ENCODE data around the gene ZNF525. TPM values are rescaled to one million over a fixed set of nuclear protein-coding genes. Genes with fewer than 3 reads are reported as not detected.

Gene ZNF525
- polyA plus RNA-seq, 1 of the 3 experiments (the other 2 are of a cell fraction), result 2.5 TPM

GRCh38 chr19:53431399-53432087 lies 66.0 kb downstream of the ZNF525 start, which contains the start of gene ZNF761:
Gene ZNF761 (plus strand): TSS chr19:53431984. CDS start chr19:53447269, 15,285 bp downstream.
- Histone ChIP-seq H3K4me1 (ENCODE audit: control insufficient read depth in 1 of 2, insufficient read depth in 2 of 2, low read depth in 1 of 2, low read length in 1 of 2) (peaks cover 0 to 3% of the 10 kb centered on the region in 2 experiments; a peak in 1 of 4 replicates), H2AFZ (ENCODE audit: low read depth) (peak within 1 kb of the TSS; percentile 95), H3K4me3 (ENCODE audit: low read depth in 2 of 2, low read length in 1 of 2) (peak within 1 kb of the TSS; percentile 82 to 94), H3K27me3 (ENCODE audit: insufficient read depth) (no peaks in the 10 kb centered on the region), H3K9ac (peak within 1 kb of the TSS; percentile 85), H3K27ac (ENCODE audit: low read depth in 2 of 2, low read length in 1 of 2) (peak within 1 kb of the TSS; percentile 17 to 42; a peak in 2 of 4 replicates), H4K20me1 (ENCODE audit: insufficient read depth) (no peaks in the 10 kb centered on the region), H3F3A (replicated peaks; ENCODE audit: insufficient read depth) (no peaks in the 10 kb centered on the region), H3K9me2 (no peaks in the 10 kb centered on the region), H3K79me2 (ENCODE audit: insufficient read depth) (peaks cover 17% of the 10 kb centered on the region), H3K4me2 (peak within 1 kb of the TSS; percentile 91), H3K36me3 (replicated peaks in 1 of 2; ENCODE audit: control insufficient read depth in 1 of 2, insufficient read depth in 2 of 2, low read length in 1 of 2) (peaks cover 12 to 37% of the 10 kb centered on the region in 2 experiments), H3K9me3 (no peaks in the 10 kb centered on the region)
- ChIA-PET POLR2A (no interaction called here), CTCF (interaction anchor here (0.7 to 1.3 kb wide), 4 partner anchors 80 to 1609 kb away, joined by 3 to 6 read pairs (median 3); no protein-coding TSS in a partner anchor)
- WGBS (ENCODE audit: low lambda C conversion rate), result 18% methylated on average over 26 of the region's 46 CpGs
- TF ChIP-seq MXI1 (IDR thresholded peaks at IDR 0.05; ENCODE audit: low read depth, low read length), result peak; percentile 92
- no peak for TF ChIP-seq FOXM1 (IDR thresholded peaks at IDR 0.05; ENCODE audit: low read depth)
- no peak for TF ChIP-seq MEF2A (IDR thresholded peaks at IDR 0.05; ENCODE audit: borderline replicate concordance, low read depth)
- peak; percentile 90 for TF ChIP-seq ELF1 (IDR thresholded peaks at IDR 0.05)
- TF ChIP-seq FOSL2 (IDR thresholded peaks at IDR 0.05; ENCODE audit: borderline replicate concordance, low read depth), result no peak
- TF ChIP-seq RCOR1 (IDR thresholded peaks at IDR 0.05; ENCODE audit: low read length), result no peak
- no peak for TF ChIP-seq ZBTB33 (IDR thresholded peaks at IDR 0.05; ENCODE audit: borderline replicate concordance, low read depth)
- peak; percentile 74 for TF ChIP-seq NRF1 (IDR thresholded peaks at IDR 0.05; ENCODE audit: low read depth, low read length)
- peak; percentile 89 for TF ChIP-seq POLR2AphosphoS5 (IDR thresholded peaks at IDR 0.05; ENCODE audit: low read depth, low read length)
- TF ChIP-seq GATA2 (CRISPR knock-in tag; IDR thresholded peaks at IDR 0.05), result no peak
- no peak for TF ChIP-seq CHD2 (IDR thresholded peaks at IDR 0.05; ENCODE audit: low read length, partially characterized antibody)
- peak; percentile 56 for TF ChIP-seq TAF1 (IDR thresholded peaks at IDR 0.05; ENCODE audit: borderline replicate concordance, low read depth, low read length)
- peak; percentile 38; the same call in 1 of the 2 replicates for TF ChIP-seq CTCF (IDR thresholded peaks at IDR 0.05)
- TF ChIP-seq EZH2phosphoT487 (IDR thresholded peaks at IDR 0.05; ENCODE audit: borderline replicate concordance, low read depth), result no peak
- no peak for TF ChIP-seq NFIC (IDR thresholded peaks at IDR 0.05; ENCODE audit: borderline replicate concordance)
- TF ChIP-seq TCF12 (IDR thresholded peaks at IDR 0.05), result no peak
- no peak; the same call in 1 of the 2 replicates for TF ChIP-seq MAX (IDR thresholded peaks at IDR 0.05; ENCODE audit: low read depth)
- peak; percentile 94 for DNase-seq
